Measurements from ENCODE around the gene SCFD2. TPM values are rescaled to one million over a fixed set of nuclear protein-coding genes. Genes with fewer than 3 reads are reported as not detected.
"Not testable (repeated sequence)": the region's sequence is repeated elsewhere in the genome, so short reads cannot be mapped to it uniquely, and the experiment has no call there.

The SCFD2 gene
- total RNA-seq, 1 donor from 2014 or later, result 19.2 TPM

DNA sequence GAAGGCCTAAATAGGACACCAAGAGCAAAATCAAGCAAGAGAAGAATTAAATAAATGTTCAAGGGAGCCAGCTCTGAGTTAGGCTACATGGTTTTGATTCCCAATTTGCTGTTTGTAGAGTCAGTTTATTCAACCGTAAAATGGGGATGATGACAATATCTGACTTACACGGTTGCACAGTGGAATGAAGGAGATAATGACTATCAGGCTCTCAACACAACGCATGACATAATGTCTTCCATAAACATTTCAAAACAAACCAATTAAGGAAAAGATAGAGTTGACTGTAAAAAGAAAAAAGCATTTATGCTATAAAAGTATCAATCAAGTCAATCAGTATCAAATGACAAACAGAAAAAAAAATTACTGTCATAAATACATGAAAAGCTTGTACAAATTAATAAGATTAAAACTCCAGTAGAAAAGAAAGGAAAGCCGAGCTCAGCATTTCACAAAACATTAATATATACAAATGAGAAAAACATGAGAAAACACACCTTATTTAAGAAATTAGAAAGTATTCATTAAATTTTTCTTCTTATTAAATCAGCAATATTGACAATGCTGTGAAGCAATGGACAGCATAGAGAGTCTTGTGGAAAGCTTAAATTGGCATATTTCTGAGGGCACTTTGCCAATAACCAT is 179.0 kb downstream of the SCFD2 start:
- DNase-seq, result no peak

DNA sequence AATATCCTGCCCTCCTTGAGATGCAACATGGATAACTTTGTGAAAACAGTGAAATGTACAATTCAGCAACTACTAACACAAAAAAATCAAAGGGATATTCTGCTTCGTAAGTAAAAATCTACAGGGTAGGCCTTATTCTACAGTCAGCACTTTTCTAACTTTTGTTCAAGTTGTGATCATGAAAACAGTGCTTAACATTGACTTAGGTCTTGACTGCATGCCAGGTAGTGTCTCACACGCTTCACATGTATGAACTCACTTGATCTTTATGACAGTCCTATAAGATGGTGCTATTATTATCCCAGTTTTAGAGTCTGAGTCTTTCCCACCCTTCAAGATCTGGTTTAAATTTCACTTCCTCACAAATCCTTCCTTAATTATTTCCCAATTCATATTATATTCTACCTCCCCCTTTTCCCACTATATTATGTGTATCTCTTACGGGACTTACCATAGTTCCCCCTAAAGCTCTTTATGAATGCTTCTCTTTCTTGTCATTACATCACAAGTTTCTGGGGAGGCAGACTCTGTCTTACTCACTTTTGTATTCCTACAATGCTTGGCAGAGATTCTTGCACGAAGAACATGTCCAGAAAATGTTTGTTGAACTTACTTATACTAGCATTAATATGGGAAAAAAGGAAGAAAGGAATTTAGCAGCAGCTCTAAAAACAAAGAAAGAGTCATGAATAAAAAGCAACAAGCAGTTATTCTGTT is 179.8 kb downstream of the SCFD2 start:
- peak; percentile 83 for DNase-seq

DNA sequence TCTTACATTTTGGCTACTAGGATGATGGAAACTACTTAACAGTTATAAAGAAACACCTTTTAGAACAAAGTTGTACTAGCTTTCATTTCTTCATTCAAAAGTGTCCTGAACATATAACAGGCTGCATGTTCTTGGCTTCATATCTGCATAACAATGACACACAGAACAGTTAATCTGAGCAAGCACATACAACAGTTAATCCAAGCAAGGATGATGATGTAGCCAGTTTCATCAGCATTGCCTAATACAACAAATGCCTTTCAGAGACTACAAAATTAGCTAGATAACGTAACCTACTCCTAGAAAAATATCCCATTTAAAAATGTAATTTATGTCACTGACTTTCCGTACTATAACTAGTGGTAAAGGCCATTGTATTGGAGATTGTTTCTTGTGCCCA is 182.1 kb downstream of the SCFD2 start:
- DNase-seq, result no peak

- DNase-seq, result not testable (repeated sequence)
These were observed 188.1 kb downstream of the SCFD2 start for GRCh38 chr4:53177751-53178150.

- no peak for DNase-seq
These were observed 190.2 kb downstream of the SCFD2 start for GRCh38 chr4:53175640-53176039.

GRCh38 chr4:53174823-53175222 is 191.0 kb downstream of the SCFD2 start:
- peak; percentile 23 for DNase-seq

GRCh38 chr4:53173576-53173975 is 192.3 kb downstream of the SCFD2 start:
- no peak for DNase-seq

- DNase-seq, result no peak
These were observed 194.1 kb downstream of the SCFD2 start for GRCh38 chr4:53171797-53172196.

- no peak for DNase-seq
These were observed 195.9 kb downstream of the SCFD2 start for GRCh38 chr4:53169695-53170617.

GRCh38 chr4:53168228-53168627 is 197.6 kb downstream of the SCFD2 start:
- no peak for DNase-seq

- DNase-seq, result no peak
These were observed 202.9 kb downstream of the SCFD2 start for GRCh38 chr4:53162969-53163368.

- peak; percentile 79 for DNase-seq
These were observed 204.0 kb downstream of the SCFD2 start for GRCh38 chr4:53161787-53162433.

- DNase-seq, result peak; percentile 86
These were observed 204.6 kb downstream of the SCFD2 start for GRCh38 chr4:53161051-53161786.

DNA sequence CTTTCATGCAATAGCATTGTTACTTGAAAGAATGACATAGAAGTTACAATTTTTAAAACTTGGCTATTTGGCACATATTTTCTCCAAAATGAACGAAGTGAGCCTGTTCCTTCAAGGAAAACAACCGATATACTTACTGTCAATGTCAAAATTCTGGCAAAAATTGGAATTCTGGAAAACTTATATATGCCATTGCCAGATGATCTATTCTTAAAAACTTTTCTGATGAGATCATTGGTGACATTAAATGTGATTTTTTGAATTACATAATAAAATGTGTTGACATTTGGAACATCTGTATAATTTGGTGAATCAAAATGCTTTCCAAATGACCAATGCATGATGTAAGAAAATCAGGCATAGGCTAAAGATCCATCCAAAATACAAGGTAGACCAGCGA is 209.0 kb downstream of the SCFD2 start:
- peak; percentile 83 for DNase-seq

- DNase-seq, result no peak
These were observed 213.4 kb downstream of the SCFD2 start for GRCh38 chr4:53152467-53152866.

DNA sequence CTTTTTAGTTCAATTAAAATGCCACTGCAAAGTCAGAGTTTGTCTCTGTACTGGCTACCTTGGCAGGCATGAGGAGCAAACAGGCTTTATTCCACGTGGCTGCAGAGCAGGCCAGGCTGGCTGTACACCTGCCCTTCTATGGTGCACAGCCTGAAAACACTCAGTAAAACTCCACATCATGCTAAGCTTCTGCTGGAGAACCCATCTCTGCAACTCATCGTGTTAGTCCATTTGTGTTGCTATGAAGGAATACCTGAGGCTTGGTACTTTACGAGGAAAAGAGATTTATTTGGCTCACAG is 214.4 kb downstream of the SCFD2 start:
- DNase-seq, result no peak

GRCh38 chr4:53150631-53151488 is 215.0 kb downstream of the SCFD2 start:
- no peak for DNase-seq

- no peak for DNase-seq
These were observed 218.2 kb downstream of the SCFD2 start for GRCh38 chr4:53147711-53148110.

GRCh38 chr4:53147197-53147596 is 218.7 kb downstream of the SCFD2 start:
- no peak for DNase-seq

DNA sequence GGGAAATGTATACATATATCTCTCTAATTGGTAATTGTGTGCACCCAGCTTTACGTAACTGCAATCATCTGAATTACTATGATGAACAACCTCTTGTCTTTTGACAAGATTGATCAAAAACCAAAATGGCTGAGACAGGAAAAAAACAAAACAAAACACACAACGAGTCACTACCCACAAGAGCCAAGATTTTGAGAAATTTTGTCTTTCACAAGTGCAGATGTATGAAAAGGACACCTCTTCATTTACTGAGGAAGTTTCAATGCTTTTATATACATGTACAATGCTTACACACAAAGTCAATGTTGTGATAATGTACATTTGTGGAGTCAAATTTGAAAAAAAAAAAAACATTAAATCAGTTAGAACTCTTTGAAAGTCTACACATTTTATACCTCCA is 224.6 kb downstream of the SCFD2 start:
- no peak for DNase-seq

GRCh38 chr4:53139256-53139655 is 226.6 kb downstream of the SCFD2 start:
- DNase-seq, result not testable (repeated sequence)
